ENCODE data around the gene MGAT3.

GRCh38 chr22:39433476-39434242 lies 23.2 kb upstream of the MGAT3 start:
- no peak for TF ChIP-seq ZNF274 (IDR thresholded peaks at IDR 0.05; ENCODE audit: low read depth, low read length)
- TF ChIP-seq YY1 (IDR thresholded peaks at IDR 0.05; ENCODE audit: insufficient read depth, insufficient read length) = no peak
- no peak for TF ChIP-seq SUZ12 (IDR thresholded peaks at IDR 0.05; ENCODE audit: extremely low read depth, insufficient read depth, insufficient read length)

Measured in NT2/D1 (cell line).